Tibial nerve (tissue), 4 donors: ENCODE results near the gene CGB2.
"Not testable (repeated sequence)": the region's sequence is repeated elsewhere in the genome, so short reads cannot be mapped to it uniquely, and the experiment has no call there.

ENCODE experiments used
- CTCF ChIP-seq, 5 experiments: fragments of 200-600 bp in 3 of 5; fragments of 450-650 bp in 2 of 5; sonication (generic) in 3 of 5; IDR thresholded peaks; one replicate each; pipeline ENCODE4 v1.5.1; 2016 to 2019; ENCODE audit warnings: antibody characterized with exemption in 5 of 5, mild to moderate bottlenecking in 3 of 5, moderate library complexity in 2 of 5
- EP300 ChIP-seq, 2 donors: sonication (generic); formaldehyde crosslinking; IDR thresholded peaks; one replicate each; pipeline ENCODE4 v1.6.1; 2017; ENCODE audit warnings: antibody characterized with exemption in 2 of 2, mild to moderate bottlenecking in 1 of 2
- POLR2A ChIP-seq, 2 donors: fragments of 450-650 bp; IDR thresholded peaks; one replicate each; pipeline ENCODE4 v1.6.1; 2017; ENCODE audit warnings: antibody characterized with exemption in 2 of 2, mild to moderate bottlenecking in 2 of 2, moderate library complexity in 2 of 2

GRCh38 chr19:49056902-49057596, 25.4 kb downstream of the CGB2 start:
- TF ChIP-seq CTCF, POLR2A, EP300 (IDR thresholded peaks at IDR 0.05): not testable (repeated sequence)
